OCI-M1 (cell line): ENCODE data around the gene ZNF493.

Source experiments
- DNase-seq: peaks from one replicate; lab custom pipeline; 2025; lab: John Stamatoyannopoulos, UW

Gene ZNF493

DNA sequence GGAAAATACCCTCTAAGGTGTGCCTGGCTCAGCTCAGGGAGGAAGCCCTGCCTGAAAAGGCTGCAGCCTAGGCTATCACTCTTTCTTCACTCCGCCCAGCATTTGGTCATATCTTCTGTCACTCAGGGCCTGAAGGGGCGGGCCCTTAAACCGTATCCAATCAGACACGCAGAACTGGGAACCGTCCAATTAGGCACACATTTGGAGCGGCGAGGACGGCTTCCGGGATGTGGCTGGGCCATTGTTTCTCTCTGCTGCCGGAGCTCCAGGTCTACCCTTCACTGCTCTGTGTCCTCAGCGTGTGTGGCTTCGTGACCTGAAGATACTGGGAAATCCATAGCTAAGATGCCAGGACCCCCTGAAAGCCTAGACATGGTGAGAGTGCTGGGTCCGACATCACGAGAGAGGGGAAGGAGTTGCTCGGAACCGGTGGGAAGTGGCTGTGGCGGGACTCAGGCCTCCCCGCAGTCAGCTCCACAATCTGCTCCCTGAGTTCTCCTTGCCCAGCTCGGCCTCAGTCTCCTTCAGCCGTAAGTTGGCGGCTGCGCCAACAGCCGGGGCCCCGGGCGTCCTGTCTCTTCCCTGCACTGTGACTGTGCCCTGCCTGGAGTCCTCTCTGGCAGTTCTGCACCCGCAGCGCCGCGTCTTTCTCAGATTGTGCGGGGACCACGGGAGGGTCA is at the start of gene ZNF493:
ZNF493 (plus strand) TSS at position 241 of the 680 bp plus-strand sequence; CDS start at position 346, 105 bp downstream.
- peak; percentile 99 for DNase-seq

DNA sequence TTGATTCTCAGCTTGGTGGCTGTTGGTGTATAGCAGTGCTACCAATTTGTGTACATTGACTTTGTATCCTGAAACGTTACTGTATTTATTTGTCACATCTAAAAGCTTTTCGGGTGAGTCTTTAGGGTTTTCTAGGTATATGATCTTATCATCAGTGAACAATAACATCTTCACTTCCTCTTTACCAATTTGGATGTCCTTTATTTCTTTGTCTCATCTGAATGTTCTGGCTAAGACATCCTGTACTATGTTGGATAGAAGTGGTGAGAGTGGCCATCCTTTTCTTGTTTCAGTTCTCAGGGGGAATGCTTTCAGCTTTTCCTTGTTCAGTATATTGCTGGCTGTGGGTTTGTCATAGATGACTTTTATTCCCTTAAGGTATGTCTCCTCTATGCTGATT is 44.1 kb upstream of the ZNF493 start:
- DNase-seq, result no peak

DNA sequence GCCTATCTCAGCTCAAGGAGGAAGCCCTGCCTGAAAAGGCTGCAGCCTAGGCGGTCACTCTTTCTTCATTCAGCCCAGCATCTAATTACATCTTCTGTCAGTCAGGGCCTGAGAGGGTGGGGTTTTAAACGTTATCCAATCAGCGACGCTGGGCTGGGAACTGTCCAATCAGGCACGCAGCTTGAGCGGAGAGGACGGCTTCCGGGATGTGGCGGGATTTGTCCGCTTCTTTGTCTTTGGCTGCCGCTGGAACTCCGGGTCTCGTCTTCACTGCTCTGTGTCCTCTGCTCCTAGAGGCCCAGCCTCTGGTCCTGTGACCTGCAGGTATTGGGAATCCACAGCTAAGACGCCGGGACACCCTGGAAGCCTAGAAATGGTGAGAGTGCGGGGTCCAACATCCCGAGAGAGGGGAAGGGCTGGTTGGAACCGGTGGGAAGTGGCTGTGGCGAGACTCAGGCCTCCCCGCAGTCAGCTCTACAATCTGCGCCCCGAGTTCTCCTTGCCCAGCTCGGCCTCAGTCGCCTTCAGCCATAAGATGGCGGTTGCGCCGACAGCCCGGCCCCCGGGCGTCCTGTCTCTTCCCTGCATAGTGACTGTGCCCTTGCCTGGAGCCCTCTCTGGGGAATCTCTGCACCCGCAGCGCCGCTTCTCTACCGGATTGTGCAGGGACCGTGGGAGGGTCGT is 38.0 kb upstream of the ZNF493 start, which contains the start of gene ZNF738:
ZNF738 (plus strand) TSS at position 233 of the 684 bp plus-strand sequence; CDS start at position 374, 141 bp downstream.
- peak; percentile 99 for DNase-seq

DNA sequence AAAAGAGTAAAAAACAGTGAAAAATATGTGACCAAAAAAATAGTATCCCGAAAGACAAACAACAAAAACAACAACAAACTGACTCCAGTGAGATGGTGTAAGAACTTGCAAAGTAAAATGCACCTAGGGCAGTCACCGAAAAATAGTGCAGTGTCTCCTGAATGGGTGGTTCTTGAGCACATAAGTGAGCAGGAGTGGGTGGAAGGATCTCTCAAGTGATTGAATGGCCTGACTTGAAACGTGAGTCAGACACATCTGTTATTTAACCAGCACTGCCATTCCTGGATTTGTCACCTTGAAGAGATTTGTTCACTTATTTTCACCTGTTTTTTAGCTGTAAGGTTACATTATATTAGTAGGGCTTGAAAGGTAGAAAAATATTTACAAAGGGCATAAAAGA is 34.6 kb upstream of the ZNF493 start:
- DNase-seq, result no peak

DNA sequence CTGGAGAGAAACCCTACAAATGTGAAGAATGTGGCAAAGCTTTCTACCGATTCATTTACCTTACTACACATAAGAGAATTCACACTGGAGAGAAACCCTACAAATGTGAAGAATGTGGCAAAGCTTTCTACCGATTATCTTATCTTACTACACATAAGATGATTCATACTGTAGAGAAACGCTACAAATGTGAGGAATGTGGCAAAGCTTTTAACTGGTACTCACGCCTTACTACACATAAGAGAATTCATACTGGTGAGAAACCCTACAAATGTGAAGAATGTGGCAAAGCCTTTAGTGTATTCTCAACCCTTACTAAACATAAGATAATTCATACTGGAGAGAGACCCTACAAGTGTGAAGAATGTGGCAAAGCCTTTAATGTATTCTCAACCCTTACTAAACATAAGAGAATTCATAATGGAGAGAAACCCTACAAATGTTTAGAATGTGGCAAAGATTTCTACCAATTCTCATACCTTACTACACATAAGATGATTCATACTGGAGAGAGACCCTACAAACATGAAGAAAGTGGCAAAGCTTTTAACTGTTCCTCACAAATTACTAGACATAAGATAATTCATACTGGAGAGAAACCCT is 12.9 kb upstream of the ZNF493 start:
- DNase-seq, result no peak

DNA sequence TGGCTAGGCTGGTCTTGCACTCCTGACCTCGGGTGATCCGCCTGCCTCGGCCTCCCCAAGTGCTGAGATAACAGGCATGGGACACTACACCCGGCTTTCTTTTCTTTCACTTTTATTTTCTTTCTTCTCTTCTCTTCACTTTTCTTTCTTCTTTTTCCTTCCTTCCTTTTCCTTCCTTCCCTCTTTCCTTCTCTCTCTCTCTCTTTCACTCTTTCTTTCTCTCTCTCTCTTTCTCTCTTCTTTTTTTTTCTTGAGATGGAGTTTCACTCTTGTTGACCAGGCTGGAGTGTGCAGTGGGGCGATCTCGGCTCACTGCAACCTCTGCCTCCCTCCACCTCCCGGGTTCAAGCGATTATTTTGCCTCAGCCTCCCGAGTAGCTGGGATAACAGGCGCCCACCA is 812 bp upstream of the ZNF493 start:
- no peak for DNase-seq

DNA sequence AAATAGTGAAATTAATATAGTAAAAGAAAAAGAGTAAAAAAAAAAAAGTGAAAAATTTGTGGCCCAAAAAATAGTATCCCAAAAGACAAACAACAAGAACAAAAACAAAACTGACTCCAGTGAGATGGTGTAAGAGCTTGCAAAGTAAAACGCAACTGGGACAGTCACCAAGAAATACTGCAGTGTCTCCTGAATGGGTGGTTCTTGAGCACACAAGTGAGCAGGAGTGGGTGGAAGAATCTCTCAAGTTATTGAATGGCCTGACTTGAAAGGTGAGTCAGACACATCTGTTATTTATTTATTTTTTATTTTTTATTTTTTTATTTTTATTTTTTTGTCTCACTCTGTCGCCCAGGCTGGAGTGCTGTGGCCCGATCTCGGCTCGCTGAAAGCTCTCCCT is 1.9 kb downstream of the ZNF493 start:
- no peak for DNase-seq

DNA sequence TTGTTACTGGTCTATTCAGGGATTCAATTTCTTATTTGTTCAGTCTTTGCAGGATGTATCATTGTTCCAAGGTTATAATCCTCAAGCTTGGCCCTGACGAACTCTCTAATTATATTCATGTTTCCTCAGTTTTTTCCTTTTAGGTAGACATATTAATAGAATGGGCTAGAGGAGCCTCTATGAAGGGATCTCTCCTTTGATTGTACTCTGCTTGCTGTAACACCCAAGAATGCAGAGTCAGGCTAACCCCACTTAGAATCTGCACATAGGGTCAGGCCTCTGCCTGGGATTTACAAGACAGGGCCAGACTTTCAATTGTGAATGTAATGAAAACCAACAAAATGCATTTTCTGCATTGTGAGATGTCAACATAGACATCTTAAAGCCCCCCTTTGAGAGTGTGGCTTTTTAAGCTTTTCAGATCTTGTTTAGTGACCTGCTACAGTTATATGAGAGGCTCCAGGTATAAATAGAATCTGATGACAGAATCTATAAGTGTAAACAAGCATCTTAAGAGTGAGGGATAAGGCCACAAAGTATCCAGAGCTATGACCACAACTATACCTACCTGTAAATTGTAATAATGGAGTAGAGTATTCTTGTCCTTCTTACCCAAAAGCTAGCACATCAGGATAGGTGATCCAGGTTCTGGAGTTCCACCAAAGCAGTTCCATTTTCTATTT is 5.5 kb downstream of the ZNF493 start:
- no peak for DNase-seq

DNA sequence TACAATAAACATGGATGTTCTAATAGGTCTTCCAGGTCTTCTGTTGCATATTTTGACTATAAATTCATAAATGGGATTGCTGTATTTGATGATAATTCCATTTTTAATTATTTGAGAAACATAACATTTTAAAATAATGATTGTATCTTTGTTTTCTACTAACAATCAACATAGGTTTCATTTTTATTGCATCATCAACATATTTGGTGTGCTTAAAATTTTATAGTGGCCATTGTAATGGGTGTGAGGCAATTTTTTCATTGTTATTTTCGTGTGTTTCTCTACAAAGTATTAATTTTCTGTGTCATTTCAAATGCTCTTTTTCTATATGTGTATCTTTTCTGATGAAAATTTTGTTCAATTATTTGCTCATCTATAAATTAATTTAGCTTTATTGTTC is 13.2 kb downstream of the ZNF493 start:
- no peak for DNase-seq

DNA sequence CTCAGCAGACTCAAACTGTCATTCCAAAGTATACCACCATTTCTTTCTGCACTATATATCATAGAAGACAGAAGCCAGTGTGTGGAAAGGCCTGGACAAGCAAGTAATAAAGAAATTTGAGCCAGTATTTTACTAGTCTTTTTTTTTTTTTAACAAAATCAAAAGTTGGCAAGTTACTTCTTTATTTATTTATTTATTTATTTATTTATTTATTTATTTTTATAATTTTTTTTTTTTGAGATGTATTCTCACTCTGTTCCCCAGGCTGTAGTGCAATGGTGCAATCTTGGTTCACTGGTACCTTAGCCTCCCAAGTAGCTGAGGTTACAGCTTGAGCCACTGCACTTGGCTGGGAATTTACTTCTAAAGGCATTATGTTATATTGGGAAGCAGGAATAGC is 25.3 kb downstream of the ZNF493 start:
- no peak for DNase-seq

DNA sequence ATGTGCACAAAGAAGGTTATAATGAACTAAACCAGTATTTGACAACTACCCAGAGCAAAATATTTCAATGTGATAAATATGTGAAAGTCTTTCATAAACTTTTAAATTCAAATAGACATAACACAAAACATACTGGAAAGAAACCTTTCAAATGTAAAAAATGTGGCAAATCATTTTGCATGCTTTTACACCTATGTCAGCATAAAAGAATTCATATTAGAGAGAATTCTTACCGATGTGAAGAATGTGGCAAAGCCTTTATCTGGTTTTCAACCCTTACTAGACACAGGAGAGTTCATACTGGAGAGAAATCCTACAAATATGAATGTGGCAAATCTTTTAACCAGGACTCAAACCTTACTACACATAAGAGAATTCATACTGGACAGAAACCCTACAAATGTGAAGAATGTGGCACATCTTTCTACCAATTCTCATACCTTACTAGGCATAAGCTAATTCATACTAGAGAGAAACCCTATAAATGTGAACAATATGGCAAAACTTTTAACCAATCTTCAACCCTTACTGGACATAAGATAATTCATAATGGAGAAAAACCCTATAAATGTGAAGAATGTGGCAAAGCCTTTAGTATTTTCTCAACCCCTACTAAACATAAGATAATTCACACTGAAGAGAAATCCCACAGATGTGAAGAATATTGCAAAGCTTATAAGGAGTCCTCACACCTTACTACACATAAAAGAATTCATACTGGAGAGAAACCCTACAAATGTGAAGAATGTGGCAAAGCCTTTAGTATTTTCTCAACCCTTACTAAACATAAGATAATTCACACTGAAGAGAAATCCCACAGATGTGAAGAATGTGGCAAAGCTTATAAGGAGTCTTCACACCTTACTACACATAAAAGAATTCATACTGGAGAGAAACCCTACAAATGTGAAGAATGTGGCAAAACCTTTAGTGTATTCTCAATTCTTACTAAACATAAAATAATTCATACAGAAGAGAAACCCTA is 26.4 kb downstream of the ZNF493 start:
- DNase-seq, result no peak

DNA sequence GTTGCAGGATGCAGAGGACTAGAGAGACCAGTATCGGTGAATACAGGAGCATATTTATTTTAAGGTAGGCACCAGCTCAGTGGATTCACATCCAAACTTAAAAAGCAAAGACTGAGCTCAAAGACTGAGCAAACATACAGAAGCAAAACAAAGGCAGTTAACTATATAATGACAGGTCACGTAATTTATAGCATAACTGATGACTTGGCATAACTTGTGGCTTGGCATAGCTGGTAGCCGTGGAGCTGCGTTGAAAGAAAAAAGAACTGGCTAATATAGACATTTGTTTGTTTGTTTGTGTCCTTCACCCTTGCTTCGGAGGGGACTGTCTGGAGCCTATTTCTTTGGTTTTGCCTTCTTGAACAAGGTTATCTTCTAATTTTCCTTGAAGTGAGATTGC is 33.7 kb downstream of the ZNF493 start:
- DNase-seq, result no peak

DNA sequence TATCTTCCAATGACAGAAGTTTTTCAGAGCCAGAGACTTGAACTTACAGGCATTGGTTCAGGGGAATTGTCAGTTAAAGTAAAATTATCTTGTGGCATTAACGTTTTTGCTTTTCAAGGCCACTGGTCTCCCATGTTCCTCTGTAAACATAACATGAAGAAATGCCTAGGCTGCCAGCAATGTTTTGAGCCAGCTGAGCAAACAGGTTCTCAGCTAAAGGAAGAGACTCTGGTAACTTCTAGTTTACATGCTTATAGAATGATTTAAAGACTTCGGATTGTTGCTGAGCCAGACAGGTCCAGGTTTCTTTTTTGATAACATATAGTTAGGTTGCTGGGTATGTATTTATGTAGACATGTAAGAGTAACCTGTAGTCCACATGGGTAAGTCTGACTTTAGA is 35.7 kb downstream of the ZNF493 start:
- DNase-seq, result no peak

DNA sequence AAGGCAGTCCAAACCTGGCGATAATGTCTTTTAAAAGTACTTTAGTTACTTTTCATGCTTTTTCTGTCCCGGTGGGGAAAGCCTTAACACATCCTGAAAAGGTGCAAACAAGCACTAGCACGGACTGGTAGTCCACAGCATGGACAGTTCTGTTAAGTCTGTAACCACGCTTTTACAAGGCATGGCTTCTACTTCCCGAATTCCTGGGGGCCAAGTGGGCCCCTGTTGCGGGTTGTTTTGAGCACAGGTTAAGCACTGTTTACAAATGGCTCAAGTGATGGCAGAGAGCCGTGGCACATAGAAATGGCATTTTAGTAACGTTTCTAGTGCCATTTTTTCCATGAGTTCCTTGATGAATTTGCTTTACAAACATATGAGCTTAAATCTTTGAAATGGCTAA is 37.6 kb downstream of the ZNF493 start:
- no peak for DNase-seq

DNA sequence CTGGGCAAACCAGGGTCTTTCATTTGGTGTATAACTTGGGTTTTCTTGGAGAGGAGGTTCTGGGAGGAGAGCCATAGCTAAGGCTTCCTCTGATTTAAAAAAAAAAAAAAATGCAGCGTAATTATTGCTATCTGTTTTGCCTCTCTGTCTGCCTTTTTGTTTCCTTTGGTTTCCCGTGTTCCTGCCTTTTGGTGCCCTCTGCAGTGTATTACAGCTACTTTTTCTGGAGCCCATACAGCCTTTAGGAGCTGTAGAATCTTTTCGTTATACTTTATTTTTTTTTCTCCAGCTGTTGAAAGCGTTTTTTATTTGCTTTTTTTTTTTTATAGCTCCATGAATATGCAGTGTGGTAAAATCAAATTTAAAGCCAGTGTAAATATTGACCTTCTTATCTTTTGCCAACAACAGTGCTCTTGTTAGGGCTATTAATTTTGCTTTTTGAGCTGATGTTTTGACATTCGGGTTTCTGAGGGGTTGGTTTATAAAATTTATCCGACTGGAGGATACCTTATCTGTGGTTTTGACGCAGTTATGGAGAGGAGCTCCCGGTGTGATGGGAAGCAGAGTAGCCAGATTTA is 38.1 kb downstream of the ZNF493 start:
- no peak for DNase-seq

DNA sequence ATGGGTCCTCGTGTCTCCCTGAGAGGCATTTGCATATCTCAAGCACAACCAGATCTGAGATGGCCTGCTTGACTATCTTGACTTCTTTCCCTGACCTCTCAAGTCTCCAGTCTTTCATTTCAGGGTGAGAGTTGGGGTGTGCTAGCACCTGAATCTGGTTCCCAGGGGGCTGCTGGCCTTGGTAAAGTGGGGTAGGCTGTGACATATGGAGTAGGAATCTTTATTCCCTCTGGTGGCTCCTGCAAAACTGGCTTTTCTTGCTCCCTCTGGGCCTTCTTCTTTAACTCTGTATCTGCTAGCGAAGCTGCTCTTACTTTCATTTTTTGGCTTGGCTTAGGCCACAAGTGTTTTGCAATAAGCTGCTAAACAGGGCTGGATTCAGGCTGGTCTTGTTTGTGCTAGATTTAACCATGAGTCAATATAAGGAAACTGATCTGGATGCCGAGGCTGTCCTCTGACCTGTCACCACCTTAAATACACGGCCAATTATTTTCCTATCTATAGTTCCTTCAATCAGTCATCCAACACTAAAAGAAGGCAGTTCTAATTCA is 42.3 kb downstream of the ZNF493 start:
- DNase-seq, result peak; percentile 46

DNA sequence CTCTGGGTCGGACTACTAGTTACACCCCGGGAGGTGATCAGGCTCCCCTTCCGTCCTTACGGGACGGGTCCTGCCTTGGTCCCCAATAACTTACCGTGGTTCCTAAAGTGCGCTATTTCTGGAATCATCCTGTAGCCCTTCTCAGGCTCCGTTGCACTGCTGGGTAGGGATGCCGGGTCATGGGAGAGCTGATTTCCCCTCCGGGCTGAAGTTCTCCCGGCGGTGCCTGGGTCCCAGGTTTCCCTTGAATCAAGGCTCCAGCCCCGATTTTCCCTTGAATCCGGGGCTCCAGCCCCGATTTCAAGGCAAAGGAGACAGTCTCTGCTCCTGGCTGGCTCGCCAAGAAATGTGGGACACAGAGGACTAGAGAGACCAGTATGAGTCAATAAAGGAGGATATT is 43.4 kb downstream of the ZNF493 start:
- no peak for DNase-seq

DNA sequence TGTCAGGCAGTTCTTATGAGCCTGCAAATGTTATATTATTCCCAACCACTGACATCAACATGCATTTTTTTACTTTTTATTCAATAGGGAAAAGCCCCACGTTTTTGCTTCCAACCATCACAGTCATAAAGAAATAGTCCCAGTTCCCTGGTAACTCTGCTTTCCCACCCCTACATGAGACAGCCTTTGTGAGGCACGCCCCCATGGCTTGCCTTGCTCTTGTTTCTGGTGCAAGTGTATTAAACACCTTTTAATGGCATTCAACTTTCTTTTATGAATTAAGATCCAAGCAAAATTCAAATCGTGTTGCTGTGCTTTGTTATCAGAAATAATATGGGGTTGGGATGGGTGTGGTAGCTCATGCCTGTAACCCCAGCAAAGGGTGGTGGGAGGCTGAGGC is 54.3 kb downstream of the ZNF493 start:
- no peak for DNase-seq

DNA sequence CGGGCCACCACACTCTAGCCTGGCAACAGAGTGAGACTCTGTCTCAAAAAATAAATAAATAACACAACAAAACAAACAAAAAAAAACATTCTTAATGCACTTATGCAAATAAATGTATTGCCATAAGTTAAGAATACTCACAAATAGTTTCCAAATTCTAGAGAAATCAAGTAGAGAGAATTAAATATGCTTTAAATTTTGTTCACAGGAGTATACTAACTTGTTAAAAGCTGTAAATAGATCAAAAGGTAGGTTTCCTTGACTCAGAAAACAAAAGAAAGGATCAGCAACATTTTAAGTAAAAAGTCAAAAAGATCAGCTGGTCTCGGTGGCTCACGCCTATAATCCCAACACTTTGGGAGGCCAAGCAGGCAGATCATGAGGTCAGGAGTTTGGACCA is 58.0 kb downstream of the ZNF493 start:
- peak; percentile 20 for DNase-seq

DNA sequence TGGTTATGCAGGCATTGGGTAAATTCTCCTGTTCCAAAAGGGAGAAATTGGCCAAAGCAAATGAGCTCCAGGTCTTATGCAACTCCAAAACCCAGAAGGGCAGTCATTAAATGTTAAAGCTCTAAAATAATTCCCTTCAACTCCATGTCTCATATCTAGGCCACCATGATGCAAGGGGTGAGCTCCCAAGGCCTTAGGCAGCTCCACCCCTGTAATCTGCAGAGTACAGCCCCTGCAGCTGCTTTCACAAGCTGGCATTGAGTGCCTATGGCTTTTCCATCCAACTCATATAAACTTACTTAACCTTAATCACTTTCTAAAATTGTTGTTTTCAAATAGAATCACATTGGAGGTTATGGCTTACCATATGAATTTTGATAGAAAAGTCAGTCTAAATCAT is 63.8 kb downstream of the ZNF493 start:
- peak; percentile 77 for DNase-seq

DNA sequence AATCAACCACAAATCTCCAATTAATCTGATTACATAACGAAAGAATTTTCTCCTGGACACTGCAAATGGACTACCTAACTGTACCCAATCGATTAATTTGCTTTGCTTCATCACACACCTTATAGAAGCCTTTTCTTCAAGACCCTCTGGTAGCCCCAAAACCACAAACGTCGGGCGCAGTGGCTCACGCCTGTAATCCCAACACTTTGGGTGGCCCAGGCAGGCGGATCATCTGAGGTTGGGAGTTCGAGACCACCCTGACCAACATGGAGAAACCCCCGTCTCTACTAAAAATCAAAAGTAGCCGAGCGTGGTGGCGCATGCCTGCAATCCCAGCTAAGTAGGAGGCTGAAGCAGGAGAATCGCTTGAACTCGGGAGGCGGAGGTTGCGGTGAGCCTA is 65.6 kb downstream of the ZNF493 start:
- peak; percentile 52 for DNase-seq
